SK-N-SH treated with all-trans-retinoic acid at 6 μM for 48 hours (cell line): ENCODE data around the gene NPPB.

Source experiments
- ATAC-seq: fragments of 200-7000 bp; cut with Tn5 transposase; 3 replicates; pipeline ENCODE4 v1.9.1; 2020; ENCODE audit warnings: mild to moderate bottlenecking, moderate library complexity
- ARNTL ChIP-seq: fragments of 450-650 bp; formaldehyde crosslinking; IDR thresholded peaks from 2 replicates; pipeline ENCODE4 v1.5.0; 2020; ENCODE audit warnings: low read depth, mild to moderate bottlenecking, moderate library complexity, borderline replicate concordance
- CREB5 ChIP-seq: fragments of 250-450 bp; sonication (Bioruptor Pico); IDR thresholded peaks from 2 replicates; pipeline ENCODE4 v1.5.1; 2020; ENCODE audit warnings: low read depth, mild to moderate bottlenecking, moderate library complexity
- CSDC2 ChIP-seq: fragments of 250-450 bp; sonication (Bioruptor Pico); IDR thresholded peaks from 2 replicates; pipeline ENCODE4 v1.5.0; 2020; ENCODE audit warnings: mild to moderate bottlenecking, moderate library complexity
- ESRRG ChIP-seq: fragments of 250-450 bp; sonication (Bioruptor Pico); IDR thresholded peaks from 2 replicates; pipeline ENCODE4 v1.6.1; 2021; ENCODE audit warnings: mild to moderate bottlenecking
- GLIS3 ChIP-seq: fragments of 250-450 bp; sonication (Bioruptor Pico); IDR thresholded peaks from 2 replicates; pipeline ENCODE4 v1.5.0; 2020; ENCODE audit warnings: mild to moderate bottlenecking, moderate library complexity
- ISL1 ChIP-seq: fragments of 250-450 bp; sonication (Bioruptor Pico); IDR thresholded peaks from 2 replicates; pipeline ENCODE4 v2.1.2; 2022; ENCODE audit warnings: mild to moderate bottlenecking, moderate library complexity
- OSR1 ChIP-seq: fragments of 250-450 bp; sonication (Bioruptor Pico); IDR thresholded peaks from 2 replicates; pipeline ENCODE4 v1.8.0; 2022; ENCODE audit warnings: moderate library complexity, mild to moderate bottlenecking, inconsistent platforms
- PATZ1 ChIP-seq: fragments of 250-450 bp; sonication (Bioruptor Pico); IDR thresholded peaks from 2 replicates; pipeline ENCODE4 v1.8.0; 2020; ENCODE audit warnings: mild to moderate bottlenecking, moderate library complexity, borderline replicate concordance
- POU6F1 ChIP-seq: fragments of 250-450 bp; sonication (Bioruptor Pico); IDR thresholded peaks from 2 replicates; pipeline ENCODE4 v1.8.0; 2021; ENCODE audit warnings: low read depth, mild to moderate bottlenecking, moderate library complexity, borderline replicate concordance
- PPARA ChIP-seq: fragments of 250-450 bp; sonication (Bioruptor Pico); IDR thresholded peaks from 2 replicates; pipeline ENCODE4 v1.5.0; 2020; ENCODE audit warnings: mild to moderate bottlenecking, borderline replicate concordance
- RARB ChIP-seq: fragments of 250-450 bp; sonication (Bioruptor Pico); IDR thresholded peaks from 2 replicates; pipeline ENCODE4 v1.8.0; 2021; ENCODE audit warnings: mild to moderate bottlenecking, moderate library complexity
- SNAI2 ChIP-seq: fragments of 250-450 bp; sonication (Bioruptor Pico); IDR thresholded peaks from 2 replicates; pipeline ENCODE4 v1.5.0; 2020; ENCODE audit warnings: mild to moderate bottlenecking, moderate library complexity
- TCF4 ChIP-seq: fragments of 250-450 bp; sonication (Bioruptor Pico); IDR thresholded peaks from 2 replicates; pipeline ENCODE4 v1.8.0; 2021; ENCODE audit warnings: mild to moderate bottlenecking, moderate library complexity, borderline replicate concordance
- TOX ChIP-seq: fragments of 250-450 bp; sonication (Bioruptor Pico); IDR thresholded peaks from 2 replicates; pipeline ENCODE4 v1.8.0; 2021; ENCODE audit warnings: mild to moderate bottlenecking, moderate library complexity, borderline replicate concordance
- TSHZ2 ChIP-seq: fragments of 250-450 bp; sonication (Bioruptor Pico); IDR thresholded peaks from 2 replicates; pipeline ENCODE4 v1.5.0; 2020; ENCODE audit warnings: mild to moderate bottlenecking, moderate library complexity
- ZC3H10 ChIP-seq: fragments of 250-450 bp; sonication (Bioruptor Pico); IDR thresholded peaks from 2 replicates; pipeline ENCODE4 v1.5.1; 2021; ENCODE audit warnings: mild to moderate bottlenecking, moderate library complexity
- ZFP3 ChIP-seq: fragments of 250-450 bp; sonication (Bioruptor Pico); IDR thresholded peaks from 2 replicates; pipeline ENCODE4 v1.5.0; 2020; ENCODE audit warnings: mild to moderate bottlenecking, moderate library complexity
- ZFP30 ChIP-seq: fragments of 450-650 bp; formaldehyde crosslinking; IDR thresholded peaks from 2 replicates; pipeline ENCODE4 v1.5.0; 2022; ENCODE audit warnings: mild to moderate bottlenecking, moderate library complexity
- ZNF565 ChIP-seq: fragments of 450-650 bp; formaldehyde crosslinking; conservative IDR thresholded peaks from 2 replicates; pipeline ENCODE4 v1.5.0; 2020; ENCODE audit warnings: low read depth, mild to moderate bottlenecking, moderate library complexity
- ZNF70 ChIP-seq: fragments of 450-650 bp; formaldehyde crosslinking; IDR thresholded peaks from 2 replicates; pipeline ENCODE4 v1.5.0; 2020; ENCODE audit warnings: mild to moderate bottlenecking, moderate library complexity
- ZNF8 ChIP-seq: fragments of 450-650 bp; formaldehyde crosslinking; IDR thresholded peaks from 2 replicates; pipeline ENCODE4 v1.5.0; 2020; ENCODE audit warnings: mild to moderate bottlenecking, moderate library complexity
- TF ChIP-seq, protein P1 (sequence below): fragments of 250-450 bp; sonication (Bioruptor Pico); IDR thresholded peaks from 2 replicates; pipeline ENCODE4 v1.5.1; 2021; ENCODE audit warnings: mild to moderate bottlenecking, moderate library complexity

Gene NPPB

DNA sequence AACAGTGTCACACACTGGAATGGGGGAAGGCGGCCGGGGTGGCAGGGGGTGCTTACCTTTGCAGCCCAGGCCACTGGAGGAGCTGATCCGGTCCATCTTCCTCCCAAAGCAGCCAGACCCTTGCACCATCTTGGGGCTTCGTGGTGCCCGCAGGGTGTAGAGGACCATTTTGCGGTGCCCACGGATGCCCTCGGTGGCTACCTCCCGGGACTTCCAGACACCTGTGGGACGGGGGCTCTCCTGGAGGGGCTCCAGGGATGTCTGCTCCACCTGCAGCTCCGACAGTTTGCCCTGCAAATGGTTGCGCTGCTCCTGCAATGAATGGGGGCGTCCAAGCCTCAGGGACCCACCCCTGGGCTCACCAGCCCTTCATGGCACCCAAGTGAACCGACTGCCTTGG, 587 bp downstream of the NPPB start (continued):
- TF ChIP-seq TSHZ2 (CRISPR knock-in tag): no peak

- TF ChIP-seq, protein P1, sequence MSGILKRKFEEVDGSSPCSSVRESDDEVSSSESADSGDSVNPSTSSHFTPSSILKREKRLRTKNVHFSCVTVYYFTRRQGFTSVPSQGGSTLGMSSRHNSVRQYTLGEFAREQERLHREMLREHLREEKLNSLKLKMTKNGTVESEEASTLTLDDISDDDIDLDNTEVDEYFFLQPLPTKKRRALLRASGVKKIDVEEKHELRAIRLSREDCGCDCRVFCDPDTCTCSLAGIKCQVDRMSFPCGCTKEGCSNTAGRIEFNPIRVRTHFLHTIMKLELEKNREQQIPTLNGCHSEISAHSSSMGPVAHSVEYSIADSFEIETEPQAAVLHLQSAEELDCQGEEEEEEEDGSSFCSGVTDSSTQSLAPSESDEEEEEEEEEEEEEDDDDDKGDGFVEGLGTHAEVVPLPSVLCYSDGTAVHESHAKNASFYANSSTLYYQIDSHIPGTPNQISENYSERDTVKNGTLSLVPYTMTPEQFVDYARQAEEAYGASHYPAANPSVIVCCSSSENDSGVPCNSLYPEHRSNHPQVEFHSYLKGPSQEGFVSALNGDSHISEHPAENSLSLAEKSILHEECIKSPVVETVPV (CRISPR knock-in tag): no peak
- TF ChIP-seq ZNF565 (no peak), PPARA (CRISPR knock-in tag) (no peak), ESRRG (CRISPR knock-in tag) (no peak), ZNF70 (CRISPR knock-in tag) (no peak), ZFP3 (CRISPR knock-in tag) (no peak), ISL1 (CRISPR knock-in tag) (no peak), GLIS3 (CRISPR knock-in tag) (no peak)
- ATAC-seq: no peak
Measured at GRCh38 chr1:11857164-11857851, 1.4 kb downstream of the NPPB start.

DNA sequence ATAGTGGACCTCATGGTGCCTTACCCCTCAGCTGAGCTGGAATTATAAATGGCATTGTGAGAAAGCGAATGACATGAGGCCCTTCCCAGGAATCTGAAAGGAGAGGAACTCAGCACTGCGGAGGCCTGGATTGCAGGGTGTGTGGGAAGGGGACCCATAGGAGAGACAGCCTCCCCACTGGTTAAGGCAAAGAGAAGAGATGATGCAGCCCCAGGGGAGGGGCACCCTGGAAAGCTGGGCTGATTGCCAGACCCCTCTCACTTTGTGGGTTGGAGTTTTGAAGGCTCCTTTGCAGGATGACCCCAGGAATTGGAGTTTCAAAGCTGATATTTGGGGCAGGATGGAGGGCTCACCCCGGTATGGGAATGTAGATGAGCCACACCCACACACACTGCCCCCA, 2.0 kb downstream of the NPPB start:
- TF ChIP-seq ZNF8 (CRISPR knock-in tag) (no peak), CSDC2 (CRISPR knock-in tag) (no peak), RARB (no peak), PPARA (CRISPR knock-in tag) (no peak), POU6F1 (CRISPR knock-in tag) (no peak), ZFP30 (CRISPR knock-in tag) (no peak), OSR1 (CRISPR knock-in tag) (no peak), ZNF565 (no peak), TOX (no peak)
- ATAC-seq: no peak

DNA sequence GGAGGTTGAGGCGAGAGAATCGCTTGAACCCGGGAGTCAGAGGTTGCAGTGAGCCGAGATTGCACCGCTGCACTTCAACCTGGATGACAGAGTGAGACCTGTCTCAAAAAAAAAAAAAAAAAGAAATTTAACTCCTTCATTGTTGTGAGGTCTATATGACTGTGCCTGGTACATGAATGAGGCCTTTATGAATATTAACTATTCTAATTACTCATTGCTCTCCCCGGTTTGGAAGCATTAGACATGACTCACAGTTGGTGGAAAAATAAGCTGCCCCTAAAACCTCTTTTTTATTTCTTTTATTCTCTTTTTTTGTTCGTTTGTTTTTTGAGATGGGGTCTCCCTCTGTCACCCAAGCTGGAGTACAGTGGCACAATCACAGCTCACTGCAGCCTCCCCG, 3.3 kb downstream of the NPPB start:
- no peak for TF ChIP-seq PATZ1 (CRISPR knock-in tag)
- TF ChIP-seq ISL1 (CRISPR knock-in tag): no peak
- TF ChIP-seq ZNF8 (CRISPR knock-in tag): no peak
- no peak for TF ChIP-seq TCF4
- no peak for TF ChIP-seq ZFP3 (CRISPR knock-in tag)
- TF ChIP-seq CSDC2 (CRISPR knock-in tag): no peak
- no peak for TF ChIP-seq RARB
- TF ChIP-seq CREB5 (CRISPR knock-in tag): no peak
- TF ChIP-seq SNAI2: no peak
- no peak for TF ChIP-seq PPARA (CRISPR knock-in tag)
- no peak for TF ChIP-seq ZC3H10 (CRISPR knock-in tag)
- no peak for TF ChIP-seq ARNTL (CRISPR knock-in tag)
- TF ChIP-seq ZNF70 (CRISPR knock-in tag): no peak
- TF ChIP-seq, protein P1 (CRISPR knock-in tag): no peak
- no peak for TF ChIP-seq ZNF565
- TF ChIP-seq ZFP30 (CRISPR knock-in tag): no peak
- ATAC-seq: no peak
